Endothelial cell of umbilical vein (primary cell): ENCODE results near the gene MITF. TPM values are rescaled to one million over a fixed set of nuclear protein-coding genes. Genes with fewer than 3 reads are reported as not detected.

Experiments used
- BruUV-seq: library from RNA; stranded (reverse); fragments of 400-500 nt; replicated peaks from 2 replicates; lab custom pipeline; 2021; lab: Mats Ljungman, UMichigan
- CTCF ChIA-PET: fragments of 300-600, 350-600 bp; sonication (Branson Sonifier 250); formaldehyde crosslinking; loops from one replicate; lab custom pipeline; 2021; ENCODE audit warnings: antibody characterized with exemption, inconsistent platforms; lab: Charles Lee
- POLR2A ChIA-PET: fragments of 300-600, 350-600 bp; sonication (Branson Sonifier 250); formaldehyde crosslinking; loops from one replicate; lab custom pipeline; 2021; ENCODE audit warnings: antibody characterized with exemption, inconsistent platforms; lab: Charles Lee
- DNase-seq: peaks from one replicate; pipeline ENCODE4 v3.0.0-alpha.2; 2011; ENCODE audit warnings: low read depth, low spot score
- FAIRE-seq: peaks from 2 replicates; lab custom pipeline; 2011; peaks lifted over from hg19 to GRCh38; lab: Jason Lieb, UNC
- H2AFZ ChIP-seq: 2 replicates; pipeline ENCODE4 v1.6.0; 2012; ENCODE audit warnings: low read depth, low read length, control low read depth, inconsistent platforms
- H3K27ac ChIP-seq: 2 replicates; pipeline ENCODE4 v1.5.1; 2011; ENCODE audit warnings: low read depth, mild to moderate bottlenecking, control low read depth, low read length, moderate library complexity; ENCODE audit not compliant: insufficient read depth
- H3K27me3 ChIP-seq, 2 experiments: 2 replicates each; pipeline versions ENCODE4 v1.6.0 to v1.6.1; 2011; ENCODE audit warnings: low read length in 2 of 2, mixed read lengths in 1 of 2; ENCODE audit not compliant: control insufficient read depth in 2 of 2, insufficient read depth in 2 of 2
- H3K36me3 ChIP-seq, 2 experiments: 2 replicates in 1 of 2; 3 replicates in 1 of 2; pipeline ENCODE4 v1.5.1; 2011; ENCODE audit warnings: low read length in 2 of 2, mild to moderate bottlenecking in 1 of 2, moderate library complexity in 1 of 2; ENCODE audit not compliant: control insufficient read depth in 2 of 2, insufficient read depth in 2 of 2; ENCODE audit errors: extremely low read depth in 1 of 2
- H3K4me1 ChIP-seq: 3 replicates; pipeline ENCODE4 v1.5.1; 2011; ENCODE audit warnings: mild to moderate bottlenecking, low read length; ENCODE audit not compliant: control insufficient read depth, insufficient read depth; ENCODE audit errors: extremely low read depth
- H3K4me2 ChIP-seq: 2 replicates; pipeline ENCODE4 v1.6.1; 2011; ENCODE audit warnings: low read length, control low read depth, mixed read lengths; ENCODE audit not compliant: insufficient read depth
- H3K4me3 ChIP-seq, 3 experiments: fragments of 200-600 bp in 1 of 3; sonication (generic), shearing (Covaris generic) in 1 of 3; replicated peaks in 1 of 3; 2 replicates each; pipeline ENCODE4 v1.5.1; 2011 to 2016; ENCODE audit warnings: control low read depth in 3 of 3, low read length in 3 of 3, mild to moderate bottlenecking in 2 of 3, inconsistent platforms in 1 of 3, low read depth in 1 of 3, moderate library complexity in 1 of 3; ENCODE audit not compliant: insufficient read depth in 1 of 3
- H3K79me2 ChIP-seq: 2 replicates; pipeline ENCODE4 v1.6.0; 2012; ENCODE audit warnings: low read length, inconsistent platforms; ENCODE audit not compliant: control insufficient read depth, insufficient read depth
- H3K9ac ChIP-seq: replicated peaks from 2 replicates; pipeline ENCODE3; 2011; ENCODE audit warnings: low read length, control low read depth; ENCODE audit not compliant: insufficient read depth; ENCODE audit errors: extremely low read depth
- H3K9me1 ChIP-seq: replicated peaks from 3 replicates; pipeline ENCODE4 v1.6.0; 2011; ENCODE audit warnings: mild to moderate bottlenecking, low read length; ENCODE audit not compliant: control insufficient read depth, insufficient read depth; ENCODE audit errors: extremely low read depth
- H3K9me3 ChIP-seq: replicated peaks from 2 replicates; pipeline ENCODE4 v1.5.1; 2012; ENCODE audit warnings: low read length, inconsistent platforms; ENCODE audit not compliant: control insufficient read depth, insufficient read depth
- H4K20me1 ChIP-seq: replicated peaks from 2 replicates; pipeline ENCODE3; 2011; ENCODE audit warnings: mild to moderate bottlenecking, low read length; ENCODE audit not compliant: control insufficient read depth, insufficient read depth; ENCODE audit errors: extremely low read depth
- CTCF ChIP-seq, 2 donors: IDR thresholded peaks; 1 replicate in 1 of 2; 2 replicates in 1 of 2; pipeline ENCODE4 v1.5.1; 2011; ENCODE audit warnings: low read length in 2 of 2, mild to moderate bottlenecking in 2 of 2, moderate library complexity in 2 of 2, control low read depth in 1 of 2, inconsistent platforms in 1 of 2, low read depth in 1 of 2; ENCODE audit not compliant: insufficient read depth in 1 of 2; ENCODE audit errors: extremely low read depth in 1 of 2
- EZH2 ChIP-seq: IDR thresholded peaks from 2 replicates; pipeline ENCODE4 v1.6.1; 2012; ENCODE audit warnings: borderline replicate concordance, low read depth, mild to moderate bottlenecking, moderate library complexity, low read length, inconsistent platforms; ENCODE audit not compliant: severe bottlenecking
- FOS ChIP-seq: IDR thresholded peaks from 2 replicates; pipeline ENCODE4 v1.6.1; 2011; ENCODE audit warnings: mild to moderate bottlenecking, low read length, moderate library complexity, borderline replicate concordance; ENCODE audit not compliant: insufficient read depth
- GATA2 ChIP-seq: IDR thresholded peaks from 2 replicates; pipeline ENCODE4 v1.7.0; 2011; ENCODE audit warnings: low read depth, mild to moderate bottlenecking, moderate library complexity, mixed read lengths, low read length; ENCODE audit not compliant: insufficient read length, insufficient read depth
- JUN ChIP-seq: IDR thresholded peaks from 2 replicates; pipeline ENCODE4 v1.6.1; 2011; ENCODE audit warnings: borderline replicate concordance, low read depth; ENCODE audit not compliant: insufficient read length, insufficient read depth
- MAX ChIP-seq: IDR thresholded peaks from 2 replicates; pipeline ENCODE4 v1.6.1; 2011; ENCODE audit not compliant: insufficient read depth, insufficient read length
- MYC ChIP-seq: IDR thresholded peaks from one replicate; pipeline ENCODE4 v1.6.1; 2011; ENCODE audit warnings: mild to moderate bottlenecking, low read depth, low read length
- POLR2A ChIP-seq: IDR thresholded peaks from 2 replicates; pipeline ENCODE4 v1.6.1; 2012; ENCODE audit warnings: low read depth, mild to moderate bottlenecking, control low read depth, low read length
- POLR2AphosphoS5 ChIP-seq: IDR thresholded peaks from 2 replicates; pipeline ENCODE4 v1.6.1; 2012; ENCODE audit warnings: low read depth, mild to moderate bottlenecking, control low read depth, low read length, moderate library complexity; ENCODE audit not compliant: insufficient read depth
- dilution Hi-C: fragments of 300-500 bp; cut with MboI; formaldehyde crosslinking; loops from one replicate; pipeline ENCODE4 v1.15.0; 2019; ENCODE audit warnings: low sequenced_read_pairs; ENCODE audit not compliant: extremely low pct_ligation_motif_present
- intact Hi-C: fragments of 100-400 bp; cut with micrococcal nuclease; formaldehyde crosslinking; loops from one replicate; pipeline ENCODE4 v1.10.0; 2022
- polyA plus RNA-seq, 4 experiments: library from polyadenylated mRNA; depleted of rRNA in 3 of 4; stranded (reverse) in 3 of 4; unstranded in 1 of 4; fragments of >200 nt; gene quantifications; 2 replicates each; pipeline versions ENCODE4 v1.2.1 to v1.2.3, GENCODE V29; 2011 to 2012; ENCODE audit warnings: missing spikeins in 1 of 4
- total RNA-seq: library from RNA; stranded (reverse); gene quantifications from 2 replicates; pipeline ENCODE4 v1.2.3, GENCODE V29; 2021

Gene MITF
- total and polyA plus RNA-seq, 2 donors (not counting 3 experiments of a cell fraction or from before 2014, with no cell fraction given) = 1.6 to 2.5 TPM

GRCh38 chr3:69993757-69994156, 254.5 kb downstream of the MITF start:
- DNase-seq (no peak), FAIRE-seq (no peak)
- BruUV-seq = no TSS peak
- Histone ChIP-seq H3K4me2 (no peak overlapping the region), H3K27me3 (peaks cover 0 to 2% of the 10 kb centered on the region in 2 experiments), H4K20me1 (no peaks in the 10 kb centered on the region), H2AFZ (no peak overlapping the region), H3K27ac (no peak overlapping the region), H3K9me3 (no peaks in the 10 kb centered on the region), H3K4me3 (no peak overlapping the region), H3K4me1 (no peaks in the 10 kb centered on the region), H3K79me2 (no peaks in the 10 kb centered on the region), H3K9me1 (no peaks in the 10 kb centered on the region), H3K9ac (no peak overlapping the region), H3K36me3 (no peaks in the 10 kb centered on the region)
- TF ChIP-seq JUN = no peak
- no peak for TF ChIP-seq GATA2
- TF ChIP-seq POLR2A = no peak
- no peak for TF ChIP-seq MAX
- TF ChIP-seq FOS = no peak
- TF ChIP-seq MYC = no peak
- TF ChIP-seq CTCF (IDR thresholded peaks at IDR 0.05; ENCODE audit: extremely low read depth in 1 of 2, insufficient read depth in 1 of 2, low read depth in 1 of 2, low read length in 2 of 2) = no peak
- TF ChIP-seq EZH2 = no peak
- TF ChIP-seq POLR2AphosphoS5 = no peak
- CTCF ChIA-PET = interaction anchor here (1.1 kb wide), 1 partner anchor 10 kb away, joined by 3 read pairs; no protein-coding TSS in a partner anchor
- dilution Hi-C loops = no loop called here
- intact Hi-C loops = no loop called here
- POLR2A ChIA-PET = no interaction called here
